ENCODE measurements around the gene LYRM2. TPM values are rescaled to one million over a fixed set of nuclear protein-coding genes. Genes with fewer than 3 reads are reported as not detected.

Gene LYRM2
- total RNA-seq, 1 donor from 2014 or later = 15.1 TPM

DNA sequence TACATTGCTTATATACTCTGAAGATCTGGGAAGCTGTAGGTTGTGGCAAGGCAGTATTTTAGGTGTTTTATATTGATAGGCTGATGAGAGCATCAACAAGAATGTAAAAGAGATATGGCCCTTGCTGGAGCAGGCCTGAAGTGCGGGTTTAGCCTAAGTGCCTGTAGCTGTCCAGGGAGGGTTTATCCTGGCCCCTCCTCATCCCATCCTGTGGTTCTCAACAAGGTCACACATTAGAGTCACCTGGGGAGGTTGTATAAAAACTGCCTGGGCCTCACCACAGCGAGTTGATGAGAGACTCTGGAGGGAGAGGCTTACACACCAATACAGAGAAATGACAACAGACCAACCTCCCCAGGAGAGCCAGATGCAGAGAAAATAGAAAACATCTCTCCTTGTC lies 48.4 kb downstream of the LYRM2 start:
- no peak for DNase-seq

DNA sequence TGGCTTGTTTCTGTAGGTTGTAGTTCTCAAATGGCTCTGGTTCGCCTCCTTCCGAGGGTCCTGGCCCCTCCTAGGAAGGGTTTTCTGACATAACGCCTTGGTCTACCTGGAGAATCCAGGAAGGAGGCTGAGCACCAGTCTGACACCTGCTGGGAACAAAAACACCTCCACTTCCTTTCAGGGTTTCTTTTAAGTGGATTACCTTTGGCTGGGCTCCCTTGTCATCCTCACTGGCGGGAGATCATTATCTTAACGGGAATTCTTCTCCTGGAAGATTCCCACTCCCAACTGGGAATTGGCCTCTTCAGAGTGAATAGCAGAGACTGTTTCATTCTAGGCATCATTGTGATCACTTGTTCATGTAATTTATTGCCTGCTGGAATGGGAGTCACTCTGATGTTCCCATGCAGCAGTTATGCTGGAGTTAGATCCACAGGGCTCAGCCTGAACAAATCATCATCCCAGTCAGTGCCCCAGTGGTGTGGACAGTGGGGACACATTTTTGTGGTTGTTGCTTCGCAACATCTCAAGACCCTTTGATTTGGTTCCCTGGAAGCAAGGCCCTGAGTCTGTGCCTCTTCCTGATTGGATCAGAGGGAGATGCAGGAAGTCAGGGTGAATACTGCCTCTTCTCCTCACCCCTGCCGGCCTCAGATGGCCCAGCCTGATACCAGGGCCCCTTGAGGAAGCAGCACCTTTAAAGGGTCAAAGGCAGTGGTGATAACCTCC lies 49.1 kb downstream of the LYRM2 start:
- no peak for DNase-seq

GRCh38 chr6:89585154-89585553 lies 53.4 kb downstream of the LYRM2 start:
- no peak for DNase-seq

GRCh38 chr6:89584539-89584938 lies 54.0 kb downstream of the LYRM2 start:
- DNase-seq = no peak

GRCh38 chr6:89583559-89583958 lies 55.0 kb downstream of the LYRM2 start:
- no peak for DNase-seq

DNA sequence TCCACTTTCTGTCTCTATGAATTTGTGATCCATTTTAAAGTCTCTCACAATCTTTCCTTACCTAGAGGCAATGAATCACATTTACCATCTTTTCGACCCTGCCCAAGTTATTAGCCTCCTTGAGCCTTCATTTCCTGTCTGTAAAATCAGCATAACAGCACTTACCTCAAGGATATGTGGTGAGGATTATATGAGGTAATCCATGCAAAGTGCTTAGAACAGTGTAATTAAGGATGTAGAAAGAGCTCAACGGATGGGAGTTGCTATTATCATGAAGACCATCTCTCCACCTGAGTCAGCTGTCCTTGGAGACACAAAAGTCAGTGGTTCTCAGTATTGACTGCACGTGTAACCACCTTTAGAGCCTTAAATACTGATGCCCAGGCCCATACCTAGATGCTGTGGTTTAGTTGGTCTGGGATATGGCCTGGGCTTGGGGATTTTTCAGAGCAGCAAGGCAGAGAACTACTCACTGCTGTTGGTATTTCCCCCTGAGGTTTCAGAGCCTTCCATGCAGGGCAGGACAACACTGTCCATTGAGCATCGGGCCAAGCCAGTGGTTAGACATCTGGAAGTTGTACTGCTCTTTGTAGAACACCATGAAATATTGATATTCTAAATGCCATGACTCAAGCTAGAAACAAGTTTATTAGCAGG lies 55.8 kb downstream of the LYRM2 start:
- no peak for DNase-seq

- no peak for DNase-seq
Measured at GRCh38 chr6:89581689-89582088, 56.9 kb downstream of the LYRM2 start.

GRCh38 chr6:89580997-89581666 lies 57.4 kb downstream of the LYRM2 start:
- DNase-seq = no peak

- no peak for DNase-seq
Measured at GRCh38 chr6:89575562-89575960, 63.0 kb downstream of the LYRM2 start.

GRCh38 chr6:89574910-89575561 lies 63.5 kb downstream of the LYRM2 start:
- no peak for DNase-seq

- DNase-seq = no peak
Measured at GRCh38 chr6:89567630-89568390, 70.7 kb downstream of the LYRM2 start.

GRCh38 chr6:89566930-89567629 lies 71.5 kb downstream of the LYRM2 start:
- DNase-seq = no peak

- DNase-seq = no peak
Measured at GRCh38 chr6:89566008-89566800, 72.3 kb downstream of the LYRM2 start.

DNA sequence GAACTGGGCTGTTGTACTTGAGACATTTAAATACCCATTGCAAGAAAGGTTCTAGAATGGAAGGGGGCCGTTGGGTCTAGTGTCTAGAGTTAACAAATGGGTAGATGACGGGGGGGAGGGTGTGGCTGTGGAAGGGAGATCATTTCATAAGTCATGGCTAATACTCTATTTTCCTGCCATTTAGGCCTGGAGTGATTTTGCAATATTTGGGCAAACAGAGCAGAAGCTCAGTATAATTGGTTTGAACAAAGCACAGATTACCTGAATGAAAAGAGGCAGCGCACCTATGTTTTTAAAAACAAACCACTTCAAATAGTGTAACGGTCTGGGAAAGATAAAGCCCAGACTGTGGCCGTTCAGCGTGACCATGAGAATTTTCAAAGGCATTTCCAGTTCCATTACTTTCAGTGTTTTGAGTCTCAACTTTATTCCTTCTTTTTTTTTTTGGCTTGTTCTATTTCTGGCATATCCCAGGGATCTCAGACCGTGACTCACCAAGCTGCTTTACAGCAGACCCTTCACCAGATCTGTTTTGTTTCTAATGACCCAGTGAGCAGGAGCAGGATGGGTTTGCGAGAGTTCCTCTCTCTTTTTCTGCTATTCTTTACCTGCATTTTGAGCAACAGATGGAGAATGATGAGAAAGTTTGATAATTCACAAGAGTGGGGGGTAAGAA lies 73.7 kb downstream of the LYRM2 start:
- no peak for DNase-seq

DNA sequence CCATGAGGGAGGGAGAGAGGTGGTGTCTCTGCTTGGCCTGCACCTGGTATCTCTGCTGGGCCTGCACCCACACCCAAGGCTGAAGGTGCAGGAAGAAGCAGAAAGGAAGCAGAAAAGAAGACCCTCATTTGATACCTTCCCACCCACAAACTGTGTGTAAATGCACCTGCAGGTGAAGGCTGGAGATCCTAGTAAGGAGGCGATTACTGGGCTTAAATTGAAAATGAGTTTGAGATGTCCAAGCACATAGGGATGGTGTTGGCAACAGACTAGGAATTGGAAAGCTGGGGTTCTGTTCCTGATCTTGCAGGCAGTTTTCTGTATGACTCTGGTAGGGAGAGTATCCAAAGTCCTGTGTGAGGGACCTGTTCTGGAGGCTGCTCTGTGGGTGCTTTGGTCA lies 74.7 kb downstream of the LYRM2 start:
- no peak for DNase-seq

- DNase-seq = peak; percentile 5
Measured at GRCh38 chr6:89562093-89562973, 76.2 kb downstream of the LYRM2 start.

DNA sequence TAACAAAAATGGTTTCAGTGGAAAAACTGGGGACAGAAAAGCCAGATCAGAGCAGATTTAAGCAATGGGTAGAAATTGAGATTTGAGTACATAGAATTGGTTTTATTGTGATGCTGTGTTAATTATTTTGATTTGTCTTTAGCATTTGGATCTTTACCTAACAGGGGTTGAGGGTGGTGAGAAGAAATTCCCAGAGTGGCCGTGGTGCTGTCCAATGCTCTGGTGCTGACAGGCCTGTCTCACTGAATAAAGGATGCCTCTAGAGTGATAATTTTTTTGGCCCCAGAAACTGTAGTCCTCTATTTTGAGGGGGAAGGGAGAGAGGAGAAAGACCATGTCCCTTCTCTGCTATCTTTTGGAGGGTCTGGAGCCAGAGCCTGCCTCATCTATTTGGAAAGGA lies 79.1 kb downstream of the LYRM2 start:
- DNase-seq = no peak

DNA sequence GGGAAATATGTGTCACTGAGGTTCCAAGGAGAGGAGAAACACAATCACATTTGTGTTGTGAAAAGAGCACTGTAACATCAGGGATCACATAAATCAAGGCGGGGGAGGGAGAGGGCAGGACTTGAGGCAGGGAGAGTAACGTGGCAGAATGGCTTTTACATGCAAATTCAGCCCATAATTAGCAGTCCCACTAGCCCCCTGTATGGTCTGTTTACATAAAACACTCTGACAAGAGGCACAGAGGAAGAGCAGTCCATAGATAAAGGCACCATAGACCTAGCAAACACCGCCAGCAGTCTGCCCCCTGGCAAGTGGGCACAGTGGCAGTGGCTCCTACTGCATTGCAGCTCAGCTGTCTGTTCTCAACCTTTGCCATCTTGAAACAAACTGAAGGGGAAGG lies 82.7 kb downstream of the LYRM2 start:
- DNase-seq = no peak

GRCh38 chr6:89555031-89555430 lies 83.5 kb downstream of the LYRM2 start:
- DNase-seq = no peak
